ENCODE data around the gene ATXN7.

The ATXN7 gene

DNA sequence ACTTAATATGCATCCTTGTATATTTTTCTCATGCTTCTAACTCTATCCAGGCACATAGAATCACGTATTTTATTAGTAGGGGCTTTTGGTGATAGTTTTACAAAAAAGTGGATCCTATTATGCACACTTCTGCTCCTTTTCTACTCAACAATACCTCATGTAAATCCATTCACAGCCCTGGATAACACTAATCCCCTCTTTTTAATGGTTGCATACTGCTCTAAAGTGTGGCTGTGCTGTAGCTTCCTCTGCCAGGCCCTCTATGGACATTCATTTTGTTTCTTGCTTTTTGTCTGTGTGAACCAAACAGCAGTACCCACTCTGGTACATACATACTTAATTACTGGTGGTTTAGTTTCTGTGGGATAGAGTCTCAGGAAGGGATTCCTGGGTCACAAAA is 99.8 kb downstream of the ATXN7 start:
- H3K9ac ChIP-seq (ENCODE audit: low read length): no peak overlapping the region
- peaks cover 21% of the 10 kb centered on the region for H3F3A ChIP-seq (ENCODE audit: insufficient read depth, low read length)
- H3K4me3 ChIP-seq (ENCODE audit: low read length): no peak overlapping the region
- no peaks in the 10 kb centered on the region for H3K9me2 ChIP-seq (replicated peaks; ENCODE audit: insufficient read depth, low read length)
- H3K36me3 ChIP-seq (replicated peaks; ENCODE audit: insufficient read depth, low read length): no peaks in the 10 kb centered on the region
- H3K4me1 ChIP-seq (ENCODE audit: low read length): peaks cover 8% of the 10 kb centered on the region; the same call in 1 of the 2 replicates
- TF ChIP-seq, protein P1, sequence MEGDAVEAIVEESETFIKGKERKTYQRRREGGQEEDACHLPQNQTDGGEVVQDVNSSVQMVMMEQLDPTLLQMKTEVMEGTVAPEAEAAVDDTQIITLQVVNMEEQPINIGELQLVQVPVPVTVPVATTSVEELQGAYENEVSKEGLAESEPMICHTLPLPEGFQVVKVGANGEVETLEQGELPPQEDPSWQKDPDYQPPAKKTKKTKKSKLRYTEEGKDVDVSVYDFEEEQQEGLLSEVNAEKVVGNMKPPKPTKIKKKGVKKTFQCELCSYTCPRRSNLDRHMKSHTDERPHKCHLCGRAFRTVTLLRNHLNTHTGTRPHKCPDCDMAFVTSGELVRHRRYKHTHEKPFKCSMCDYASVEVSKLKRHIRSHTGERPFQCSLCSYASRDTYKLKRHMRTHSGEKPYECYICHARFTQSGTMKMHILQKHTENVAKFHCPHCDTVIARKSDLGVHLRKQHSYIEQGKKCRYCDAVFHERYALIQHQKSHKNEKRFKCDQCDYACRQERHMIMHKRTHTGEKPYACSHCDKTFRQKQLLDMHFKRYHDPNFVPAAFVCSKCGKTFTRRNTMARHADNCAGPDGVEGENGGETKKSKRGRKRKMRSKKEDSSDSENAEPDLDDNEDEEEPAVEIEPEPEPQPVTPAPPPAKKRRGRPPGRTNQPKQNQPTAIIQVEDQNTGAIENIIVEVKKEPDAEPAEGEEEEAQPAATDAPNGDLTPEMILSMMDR (IDR thresholded peaks at IDR 0.05; ENCODE audit: low read length): no peak
- TF ChIP-seq EZH2phosphoT487 (IDR thresholded peaks at IDR 0.05; ENCODE audit: low read length) (no peak), EZH2 (optimal IDR thresholded peaks at IDR 0.05; ENCODE audit: low read depth, low read length) (no peak)
- no peaks in the 10 kb centered on the region for H3K9me3 ChIP-seq (replicated peaks; ENCODE audit: insufficient read depth, low read length)
- no peak overlapping the region for H3K4me2 ChIP-seq (ENCODE audit: low read depth, low read length)
- no peaks in the 10 kb centered on the region for H4K20me1 ChIP-seq (ENCODE audit: insufficient read depth, low read length)
- DNase-seq: no peak
- H2AFZ ChIP-seq (ENCODE audit: low read length): no peak overlapping the region
- no peaks in the 10 kb centered on the region for H3K27me3 ChIP-seq (replicated peaks; ENCODE audit: insufficient read depth, low read length)
- no peak overlapping the region for H3K27ac ChIP-seq (ENCODE audit: low read length)
- peaks cover 19% of the 10 kb centered on the region for H3K79me2 ChIP-seq (ENCODE audit: low read length)

DNA sequence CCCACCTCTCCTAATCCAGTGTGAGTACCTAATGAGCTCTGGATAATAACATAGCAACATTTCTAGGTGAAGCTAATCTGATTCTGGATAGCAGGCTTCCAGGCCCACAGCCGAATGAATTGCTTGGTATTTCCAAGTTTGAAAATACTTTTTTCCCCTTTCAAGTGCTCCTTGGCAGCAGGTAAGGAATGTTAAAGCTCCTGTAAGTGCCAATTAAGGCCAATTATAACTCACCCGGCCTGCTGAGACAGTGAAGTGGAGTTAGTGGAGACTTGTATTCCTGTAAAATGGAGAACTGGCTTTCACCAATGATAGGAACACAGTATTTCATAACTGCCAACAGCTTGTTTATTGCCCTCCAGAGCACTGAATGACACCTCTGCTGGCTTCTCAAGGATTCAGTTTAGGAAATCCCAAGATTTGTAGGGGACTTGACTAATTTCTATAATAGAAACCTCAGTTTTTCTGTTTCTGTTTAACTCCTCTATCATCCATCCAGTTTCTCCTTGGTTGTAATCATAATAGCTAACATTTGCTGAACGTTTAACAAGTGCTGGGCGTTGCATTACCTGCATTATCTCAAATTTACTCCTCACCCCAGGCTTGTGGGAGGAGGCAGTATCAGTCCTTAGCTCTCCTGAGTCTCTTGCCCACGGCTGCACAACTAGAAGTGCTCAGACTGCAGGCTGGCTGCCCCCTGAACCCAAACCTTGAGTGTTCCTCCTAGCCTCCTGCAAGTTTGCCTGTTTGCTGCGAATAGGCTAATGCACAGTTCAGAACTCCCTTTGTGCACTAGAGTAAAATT is 101.2 kb downstream of the ATXN7 start:
- H3K9me2 ChIP-seq (replicated peaks; ENCODE audit: insufficient read depth, low read length): no peaks in the 10 kb centered on the region
- peaks cover 27% of the 10 kb centered on the region for H3K79me2 ChIP-seq (ENCODE audit: low read length)
- H3K4me3 ChIP-seq (ENCODE audit: low read length): no peak overlapping the region
- no peak overlapping the region for H3K27ac ChIP-seq (ENCODE audit: low read length)
- H3K27me3 ChIP-seq (replicated peaks; ENCODE audit: insufficient read depth, low read length): no peaks in the 10 kb centered on the region
- no peaks in the 10 kb centered on the region for H4K20me1 ChIP-seq (ENCODE audit: insufficient read depth, low read length)
- H3K4me2 ChIP-seq (ENCODE audit: low read depth, low read length): no peak overlapping the region
- no peak for DNase-seq
- H3F3A ChIP-seq (ENCODE audit: insufficient read depth, low read length): peaks cover 30% of the 10 kb centered on the region
- no peak overlapping the region for H3K9ac ChIP-seq (ENCODE audit: low read length)
- no peaks in the 10 kb centered on the region for H3K36me3 ChIP-seq (replicated peaks; ENCODE audit: insufficient read depth, low read length)
- TF ChIP-seq EZH2phosphoT487 (IDR thresholded peaks at IDR 0.05; ENCODE audit: low read length): no peak
- TF ChIP-seq EZH2 (optimal IDR thresholded peaks at IDR 0.05; ENCODE audit: low read depth, low read length): no peak
- TF ChIP-seq, protein P1 (IDR thresholded peaks at IDR 0.05; ENCODE audit: low read length): no peak
- H2AFZ ChIP-seq (ENCODE audit: low read length): no peak overlapping the region
- peaks cover 12% of the 10 kb centered on the region for H3K4me1 ChIP-seq (ENCODE audit: low read length)
- no peaks in the 10 kb centered on the region for H3K9me3 ChIP-seq (replicated peaks; ENCODE audit: insufficient read depth, low read length)

DNA sequence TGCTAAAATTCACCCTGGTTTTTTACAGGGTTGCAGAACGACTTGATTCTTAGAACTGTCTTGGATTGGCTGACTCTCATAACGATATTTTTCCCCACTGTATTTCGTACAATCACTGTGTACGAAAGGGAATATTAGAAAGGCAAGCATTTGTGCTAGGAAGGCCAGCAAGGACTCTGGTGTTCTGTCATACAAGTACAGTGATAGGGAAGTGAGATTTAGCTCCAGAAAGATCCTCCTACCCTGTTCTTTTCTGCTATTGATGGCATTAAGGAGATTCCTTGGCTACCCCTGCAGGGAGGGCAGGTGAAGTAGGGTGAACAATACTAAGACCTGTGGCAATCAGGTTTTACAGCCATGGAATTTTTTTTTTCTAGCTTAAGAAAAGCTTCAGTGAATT is 102.3 kb downstream of the ATXN7 start:
- no peak for TF ChIP-seq EZH2 (optimal IDR thresholded peaks at IDR 0.05; ENCODE audit: low read depth, low read length)
- TF ChIP-seq EZH2phosphoT487 (IDR thresholded peaks at IDR 0.05; ENCODE audit: low read length): no peak
- TF ChIP-seq, protein P1 (IDR thresholded peaks at IDR 0.05; ENCODE audit: low read length): no peak
- Histone ChIP-seq H3K9me2 (replicated peaks; ENCODE audit: insufficient read depth, low read length) (no peaks in the 10 kb centered on the region), H3K79me2 (ENCODE audit: low read length) (peaks cover 39% of the 10 kb centered on the region)

More for the DNA sequence above, 102.3 kb downstream of the ATXN7 start:
- Histone ChIP-seq H3K4me1 (ENCODE audit: low read length) (peaks cover 14% of the 10 kb centered on the region), H3K9me3 (replicated peaks; ENCODE audit: insufficient read depth, low read length) (no peaks in the 10 kb centered on the region), H3K27ac (ENCODE audit: low read length) (no peak overlapping the region), H3K4me2 (ENCODE audit: low read depth, low read length) (no peak overlapping the region), H3K36me3 (replicated peaks; ENCODE audit: insufficient read depth, low read length) (no peaks in the 10 kb centered on the region), H3K9ac (ENCODE audit: low read length) (no peak overlapping the region), H3K27me3 (replicated peaks; ENCODE audit: insufficient read depth, low read length) (no peaks in the 10 kb centered on the region), H4K20me1 (ENCODE audit: insufficient read depth, low read length) (no peaks in the 10 kb centered on the region), H2AFZ (ENCODE audit: low read length) (no peak overlapping the region), H3K4me3 (ENCODE audit: low read length) (no peak overlapping the region), H3F3A (ENCODE audit: insufficient read depth, low read length) (peaks cover 30% of the 10 kb centered on the region)
- DNase-seq: no peak

Measured in MM.1S (cell line).